ENCODE data around the gene DNM1.
"Not testable (repeated sequence)": the region's sequence is repeated elsewhere in the genome, so short reads cannot be mapped to it uniquely, and the experiment has no call there.

Gene DNM1

DNA sequence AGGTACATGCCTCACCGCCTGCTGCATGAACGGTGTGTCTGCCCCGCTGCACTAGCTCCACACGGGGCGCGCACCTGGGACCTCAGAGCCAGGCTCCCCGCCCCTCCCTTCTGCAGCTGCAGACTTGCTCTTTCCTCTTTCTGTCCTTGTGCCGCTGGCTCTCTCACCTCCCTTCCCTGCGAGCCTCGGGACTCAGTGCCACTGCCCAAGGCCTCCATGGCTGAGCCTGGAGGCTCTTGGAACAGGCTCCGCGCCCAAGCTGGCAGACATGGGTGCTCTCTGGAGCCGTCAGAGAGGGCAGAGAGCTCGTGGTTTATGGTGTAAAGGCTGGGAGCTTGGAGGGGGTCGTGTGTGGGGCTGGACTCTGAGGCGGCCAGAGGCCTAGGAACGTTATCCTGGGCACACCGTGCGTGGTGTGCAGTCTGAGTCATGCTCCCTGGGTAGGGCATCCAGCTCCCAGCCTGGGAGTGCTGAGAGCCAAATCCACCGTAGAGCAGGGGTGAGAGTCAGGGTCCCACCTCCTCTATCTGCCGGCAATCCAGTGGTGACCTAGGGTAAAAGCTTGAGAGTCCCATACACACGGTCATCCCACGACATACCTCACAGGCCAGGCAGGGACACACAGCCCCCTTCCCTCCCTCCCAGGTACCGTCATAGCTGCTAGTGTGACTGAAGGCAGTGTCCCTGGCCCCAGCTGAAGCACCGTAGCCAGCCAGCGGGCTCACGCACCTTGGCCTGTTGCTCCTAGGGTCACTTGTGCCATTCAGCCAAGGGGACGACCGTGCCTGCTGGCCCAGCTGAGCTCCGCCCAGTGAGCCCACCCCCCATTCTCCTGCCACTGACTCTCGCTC lies 50.2 kb downstream of the DNM1 start:
- DNase-seq = no peak

- no peak for DNase-seq
Measured at GRCh38 chr9:128253991-128254346, 50.8 kb downstream of the DNM1 start.

- no peak for DNase-seq
Measured at GRCh38 chr9:128254362-128254761, 51.2 kb downstream of the DNM1 start.

- no peak for DNase-seq
Measured at GRCh38 chr9:128254855-128255759, 51.9 kb downstream of the DNM1 start.

GRCh38 chr9:128257086-128257825 lies 54.1 kb downstream of the DNM1 start:
- no peak for DNase-seq

DNA sequence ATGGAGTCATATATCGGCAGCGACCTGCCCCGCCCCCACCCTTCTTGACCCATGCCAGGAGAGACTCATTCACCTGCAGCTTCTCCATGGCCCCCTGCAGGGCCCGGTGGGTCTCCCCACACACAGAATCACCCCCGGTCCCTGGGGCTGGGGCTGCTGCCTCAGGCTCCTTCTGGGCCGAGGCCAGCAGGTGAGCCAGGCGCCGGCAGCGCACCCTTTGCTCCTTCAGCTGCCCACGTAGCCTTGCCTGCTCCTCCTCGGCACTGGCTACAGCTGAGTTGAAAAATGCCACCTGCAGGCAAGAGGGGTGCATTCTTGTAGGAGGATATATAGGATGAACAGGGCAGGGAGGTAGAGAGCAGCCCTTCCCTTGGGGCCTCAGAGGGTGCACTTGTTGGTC lies 54.7 kb downstream of the DNM1 start:
- no peak for DNase-seq

GRCh38 chr9:128258326-128258725 lies 55.1 kb downstream of the DNM1 start:
- DNase-seq = no peak

DNA sequence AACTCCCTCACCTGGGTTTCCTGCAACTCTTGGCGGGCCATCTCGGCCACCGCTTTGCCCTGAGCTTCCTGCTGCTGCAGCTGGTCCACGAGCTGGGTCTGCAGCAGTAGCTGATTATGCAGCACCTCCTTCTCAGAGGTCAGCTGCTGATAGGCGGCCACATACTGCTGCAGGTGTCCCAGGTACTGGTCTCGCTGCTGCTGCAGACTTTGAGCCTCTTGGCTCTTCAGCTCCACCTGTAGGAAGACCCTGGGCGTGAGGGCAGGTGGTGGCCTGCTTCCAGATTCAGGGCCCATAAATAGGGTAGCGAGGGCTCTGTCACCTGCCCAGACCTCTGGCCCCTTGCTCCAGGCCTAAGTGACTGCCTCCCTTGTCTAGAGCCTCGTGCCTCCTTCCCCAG lies 56.0 kb downstream of the DNM1 start:
- no peak for DNase-seq

GRCh38 chr9:128260340-128260739 lies 57.2 kb downstream of the DNM1 start:
- no peak for DNase-seq

GRCh38 chr9:128262687-128263086 lies 59.5 kb downstream of the DNM1 start:
- no peak for DNase-seq

- no peak for DNase-seq
Measured at GRCh38 chr9:128265348-128265847, 62.2 kb downstream of the DNM1 start.

GRCh38 chr9:128266868-128267590 lies 63.9 kb downstream of the DNM1 start:
- no peak for DNase-seq

DNA sequence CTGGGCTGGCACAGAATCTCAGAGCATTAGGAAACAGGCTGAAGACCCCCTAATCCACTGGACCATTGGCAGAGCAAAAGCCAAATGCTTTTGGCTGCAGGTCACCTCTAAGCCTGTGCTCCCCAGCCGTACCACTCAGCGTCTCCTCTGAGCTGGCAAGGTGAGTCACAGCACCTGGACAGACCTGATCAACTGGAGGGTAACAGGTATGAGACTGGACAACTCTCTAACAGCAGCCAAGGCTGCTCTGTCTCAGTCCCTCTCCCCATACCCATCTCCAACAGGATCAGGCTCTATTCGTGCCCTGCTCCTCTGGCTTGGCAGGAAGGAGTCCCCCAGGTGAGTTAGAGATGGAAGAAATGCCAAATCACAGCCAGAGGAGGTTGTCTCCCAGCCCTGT lies 67.9 kb downstream of the DNM1 start:
- DNase-seq = no peak

DNA sequence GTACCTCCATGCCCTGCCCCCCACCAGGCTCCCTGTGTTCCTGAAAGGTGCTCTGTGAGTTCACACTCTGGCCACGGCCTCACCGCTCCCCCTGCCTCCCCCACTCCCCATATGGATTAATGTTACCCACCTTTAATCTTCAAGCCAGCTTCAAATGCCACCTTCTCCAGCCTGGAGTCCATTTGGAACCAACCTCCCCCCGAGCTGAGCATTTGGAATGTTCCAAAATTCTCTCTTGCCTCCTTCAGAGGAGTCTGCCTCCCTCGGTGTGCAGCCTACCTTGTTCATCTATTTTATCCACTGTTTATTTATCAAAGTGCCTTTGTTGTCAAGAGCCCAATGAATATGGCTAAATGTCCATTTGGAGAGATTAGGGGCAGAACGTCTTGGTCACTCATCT lies 68.3 kb downstream of the DNM1 start:
- no peak for DNase-seq

DNA sequence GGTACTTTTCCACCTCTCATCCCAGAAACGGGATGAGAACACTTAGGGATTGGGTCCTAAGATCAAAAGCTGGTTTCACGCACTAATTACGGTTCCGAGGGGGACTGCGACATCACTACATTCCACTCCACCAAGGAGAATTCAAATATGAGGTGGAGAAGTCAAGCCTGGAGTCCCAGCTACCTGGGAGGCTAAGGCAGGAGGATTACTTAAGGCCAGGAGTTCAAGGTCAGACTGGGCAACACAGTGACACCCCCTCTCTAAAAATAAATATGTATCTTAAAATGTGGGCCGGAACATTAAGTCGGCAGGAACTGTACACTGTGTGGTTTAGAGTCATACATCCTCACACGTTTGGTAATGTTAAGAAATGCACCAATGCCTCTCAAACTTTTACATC lies 71.1 kb downstream of the DNM1 start:
- DNase-seq = no peak

DNA sequence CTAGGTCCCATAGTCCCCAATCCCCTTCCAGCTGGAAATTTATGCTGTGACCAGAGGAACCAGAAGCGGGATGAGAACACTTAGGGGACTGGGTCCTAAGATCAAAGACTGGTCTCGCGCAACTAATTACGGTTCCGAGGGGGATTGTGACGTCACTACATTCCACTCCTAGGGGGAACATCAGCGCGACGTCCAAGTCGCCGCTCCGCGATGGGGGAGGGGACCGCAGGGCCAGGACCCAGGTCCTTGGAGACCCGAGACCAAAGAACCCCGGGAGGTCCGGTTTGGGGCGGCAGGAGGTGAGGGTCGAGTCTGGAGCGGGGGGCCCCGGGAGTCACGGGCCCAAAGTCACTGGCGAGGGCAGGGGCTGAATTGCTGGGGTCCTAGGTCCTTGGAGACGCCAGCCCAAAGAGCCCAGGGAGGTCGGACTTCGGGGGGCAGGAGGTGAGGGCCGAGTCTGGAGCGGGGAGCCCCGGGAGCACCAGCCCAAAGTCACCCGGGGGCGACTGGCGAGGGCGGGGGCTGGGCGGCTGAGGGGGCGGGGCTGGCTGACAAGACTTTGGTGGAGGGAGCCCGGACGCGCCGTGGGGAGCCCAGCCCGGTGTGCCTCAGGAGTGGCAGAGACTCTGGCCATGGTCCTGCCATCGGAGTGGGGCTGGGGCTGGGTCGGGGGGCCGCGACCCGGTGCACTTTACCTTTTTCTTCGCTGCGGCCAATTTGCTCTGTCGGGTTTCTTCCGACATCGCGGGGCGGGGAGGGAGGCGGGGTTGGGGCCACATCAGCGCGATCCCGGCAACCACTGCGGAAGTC lies 72.2 kb downstream of the DNM1 start, which contains the start of gene GOLGA2:
GOLGA2 (minus strand) TSS at position 810 of the 810 bp plus-strand sequence; CDS start at position 779, 31 bp downstream.
- no peak for DNase-seq

GRCh38 chr9:128276008-128276573 lies 72.9 kb downstream of the DNM1 start, which contains the start of gene SWI5:
SWI5 (plus strand) TSS chr9:128276276.
- DNase-seq = peak; percentile 75

DNA sequence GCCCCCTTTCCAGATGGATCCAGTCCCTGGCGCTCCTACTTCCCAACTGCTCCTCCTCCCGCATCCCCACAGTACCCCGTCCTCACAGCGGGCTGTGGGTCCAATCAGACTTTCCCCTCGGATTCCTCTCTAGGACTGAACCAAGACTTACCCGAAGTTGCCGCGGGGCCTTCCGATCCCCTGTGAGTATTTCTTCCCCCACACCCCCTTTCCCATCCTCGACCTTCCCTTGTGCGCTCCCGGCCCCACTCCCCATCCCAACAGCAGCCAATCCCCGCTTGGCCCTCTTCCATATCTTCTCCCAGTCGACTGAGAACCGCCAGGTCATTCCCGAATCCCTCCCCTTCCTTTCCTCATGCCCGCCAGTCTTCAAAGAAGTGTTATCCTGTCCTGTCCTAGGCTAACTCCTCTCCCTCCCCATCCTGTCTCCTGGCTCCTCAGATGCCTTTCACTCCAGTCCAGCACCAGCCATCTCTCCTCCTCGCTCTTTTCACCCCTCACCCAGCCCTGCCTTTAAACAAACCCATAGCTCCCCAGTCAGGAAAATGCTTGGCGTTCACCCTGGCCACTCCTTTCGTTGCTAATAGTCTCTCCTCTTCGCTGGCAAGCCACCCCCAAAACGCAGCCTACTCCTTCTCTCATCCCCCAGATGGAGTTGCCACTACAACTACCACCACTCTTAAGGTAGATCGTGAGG lies 73.5 kb downstream of the DNM1 start:
- DNase-seq = no peak

- DNase-seq = not testable (repeated sequence)
Measured at GRCh38 chr9:128279088-128280073, 76.2 kb downstream of the DNM1 start.

Data from cortex of kidney (tissue), 1 donor.